Suppressor macrophage treated with lipopolysaccharide for 4 hours (primary cell): ENCODE results near the gene GPC2.
"Not testable (repeated sequence)": the region's sequence is repeated elsewhere in the genome, so short reads cannot be mapped to it uniquely, and the experiment has no call there.

Source experiments
- DNase-seq: peaks from one replicate; pipeline ENCODE4 v3.0.0-alpha.2; 2020

GPC2 gene

GRCh38 chr7:100177045-100178001 is at the start of gene GPC2, which contains the start of gene STAG3:
Gene GPC2 (minus strand): TSS chr7:100177381. CDS start chr7:100177199, 182 bp downstream.
Gene STAG3 (plus strand): TSS chr7:100177918. CDS start chr7:100180557, 2,639 bp downstream.
- DNase-seq: peak; percentile 98

- DNase-seq: not testable (repeated sequence)
Observed at GRCh38 chr7:100224891-100225290, 47.7 kb upstream of the GPC2 start.

GRCh38 chr7:100223376-100223927 is 46.3 kb upstream of the GPC2 start:
- not testable (repeated sequence) for DNase-seq

- DNase-seq: no peak
Observed at GRCh38 chr7:100222445-100223132, 45.4 kb upstream of the GPC2 start.

GRCh38 chr7:100221767-100222444 is 44.7 kb upstream of the GPC2 start:
- no peak for DNase-seq

- DNase-seq: no peak
Observed at GRCh38 chr7:100221231-100221718, 44.1 kb upstream of the GPC2 start.

- no peak for DNase-seq
Observed at GRCh38 chr7:100220586-100221230, 43.5 kb upstream of the GPC2 start.

- DNase-seq: not testable (repeated sequence)
Observed at GRCh38 chr7:100219801-100220585, 42.8 kb upstream of the GPC2 start, which contains the start of gene PVRIG. Gene PVRIG (plus strand): TSS chr7:100219949. CDS start chr7:100219971, 22 bp downstream.

- DNase-seq: no peak
Observed at GRCh38 chr7:100219271-100219737, 42.1 kb upstream of the GPC2 start.

- DNase-seq: not testable (repeated sequence)
Observed at GRCh38 chr7:100217934-100218333, 40.8 kb upstream of the GPC2 start.

GRCh38 chr7:100215895-100216294 is 38.7 kb upstream of the GPC2 start:
- DNase-seq: no peak

- DNase-seq: not testable (repeated sequence)
Observed at GRCh38 chr7:100214356-100214755, 37.2 kb upstream of the GPC2 start.

GRCh38 chr7:100213672-100214071 is 36.5 kb upstream of the GPC2 start:
- DNase-seq: no peak

- DNase-seq: no peak
Observed at GRCh38 chr7:100212631-100213286, 35.6 kb upstream of the GPC2 start.

- DNase-seq: no peak
Observed at GRCh38 chr7:100211342-100211780, 34.2 kb upstream of the GPC2 start.

- no peak for DNase-seq
Observed at GRCh38 chr7:100210805-100211204, 33.6 kb upstream of the GPC2 start.

GRCh38 chr7:100209493-100209892 is 32.3 kb upstream of the GPC2 start:
- no peak for DNase-seq

GRCh38 chr7:100208911-100209408 is 31.8 kb upstream of the GPC2 start:
- DNase-seq: no peak

- DNase-seq: no peak
Observed at GRCh38 chr7:100204454-100204853, 27.3 kb upstream of the GPC2 start.

- DNase-seq: no peak
Observed at GRCh38 chr7:100200693-100201092, 23.5 kb upstream of the GPC2 start.
